GM21515 (cell line): Measurements from ENCODE around the gene PXMP4.

Experiments used
- ATAC-seq: cut with Tn5 transposase; IDR thresholded peaks from one replicate; pipeline ENCODE4 v1.9.1; 2021; ENCODE audit not compliant: unreplicated experiment

Gene PXMP4

DNA sequence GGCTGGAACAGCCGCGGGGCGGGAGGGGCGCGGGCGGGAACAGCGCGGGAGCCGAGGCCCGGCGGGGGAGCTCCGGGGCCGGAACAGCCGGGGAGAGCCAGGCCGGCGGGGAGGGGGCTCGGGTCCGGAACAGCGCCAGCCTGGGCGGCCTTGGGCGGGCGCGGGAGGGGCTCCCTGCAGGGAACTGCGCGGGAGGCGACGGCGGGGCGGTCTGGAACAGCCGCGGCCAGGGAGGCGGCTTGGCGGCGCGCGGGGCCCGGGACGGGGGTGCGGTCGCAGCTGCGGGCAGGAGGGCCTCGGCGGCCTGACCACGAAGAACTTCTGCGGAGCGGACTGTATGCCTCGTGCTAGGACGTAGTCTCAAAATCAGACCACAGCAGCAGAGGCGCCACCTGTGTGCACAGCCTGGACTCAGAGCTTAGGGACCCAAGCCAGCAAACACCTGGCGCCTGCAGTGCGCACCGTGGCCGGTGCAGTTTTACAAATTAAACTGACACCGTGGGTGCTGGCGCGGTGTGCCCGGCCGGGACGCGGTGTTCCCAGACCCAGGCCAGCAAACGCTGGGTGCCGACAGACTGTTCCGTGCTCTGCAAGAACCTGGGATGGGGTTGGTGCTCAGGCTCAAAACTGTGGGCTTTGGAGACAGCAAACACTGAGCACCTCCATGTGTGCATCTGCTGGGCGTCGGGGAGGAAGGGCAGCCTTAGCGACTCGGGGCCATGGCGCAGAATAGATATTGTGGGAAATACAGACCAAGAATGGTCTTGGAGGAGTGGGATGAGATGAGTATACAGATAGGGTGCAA lies 12.3 kb upstream of the PXMP4 start:
- peak; percentile 56 for ATAC-seq

DNA sequence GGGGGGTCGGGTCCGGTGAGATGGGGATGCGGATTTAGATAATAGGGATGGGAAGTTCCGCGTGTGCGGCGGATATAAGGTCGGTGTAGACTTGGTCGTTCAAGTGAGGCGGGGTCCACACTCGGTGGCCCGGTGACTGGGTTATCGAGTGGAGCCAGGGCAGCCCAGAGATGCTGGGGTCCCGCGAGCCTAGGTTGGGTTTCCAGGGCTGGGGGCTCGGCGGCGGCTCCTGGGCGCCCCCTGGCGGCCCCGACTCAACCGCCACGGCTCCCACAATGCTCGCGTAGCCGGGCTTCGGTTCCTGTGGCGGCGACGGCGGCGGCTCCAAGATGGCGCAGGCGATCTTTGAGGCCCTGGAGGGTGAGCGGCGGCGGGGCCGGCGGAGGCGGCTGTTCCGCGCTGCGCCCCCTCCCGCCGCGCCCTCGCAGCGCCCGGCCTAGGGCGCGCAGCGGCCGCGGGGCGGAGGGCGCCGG lies 11.6 kb upstream of the PXMP4 start, which contains the start of gene ZNF341:
ZNF341 (plus strand) TSS at position 304 of the 473 bp plus-strand sequence; CDS start at position 330, 26 bp downstream.
- ATAC-seq: peak; percentile 76

GRCh38 chr20:33730946-33731692 lies 11.0 kb upstream of the PXMP4 start:
- no peak for ATAC-seq

DNA sequence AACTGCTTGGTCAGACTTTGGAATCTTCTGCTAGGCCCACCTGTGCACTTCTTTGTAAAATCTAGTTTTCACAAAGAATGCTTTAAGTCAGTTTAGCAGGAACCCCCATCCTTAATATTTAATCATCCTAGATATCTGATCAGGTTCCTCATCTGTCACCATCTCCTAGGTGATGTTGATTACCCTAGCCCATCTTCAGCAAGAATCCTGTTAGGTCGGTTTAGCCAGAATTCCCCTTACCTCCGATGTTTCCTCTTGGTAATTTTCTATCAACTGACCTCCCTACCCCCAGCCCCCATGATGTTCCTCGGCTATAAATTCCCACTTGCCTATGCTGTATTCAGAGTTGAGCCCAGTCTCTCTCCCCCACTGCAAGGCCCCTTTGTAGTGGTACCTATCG lies 9.0 kb upstream of the PXMP4 start:
- ATAC-seq: no peak

GRCh38 chr20:33728463-33728862 lies 8.4 kb upstream of the PXMP4 start:
- no peak for ATAC-seq

DNA sequence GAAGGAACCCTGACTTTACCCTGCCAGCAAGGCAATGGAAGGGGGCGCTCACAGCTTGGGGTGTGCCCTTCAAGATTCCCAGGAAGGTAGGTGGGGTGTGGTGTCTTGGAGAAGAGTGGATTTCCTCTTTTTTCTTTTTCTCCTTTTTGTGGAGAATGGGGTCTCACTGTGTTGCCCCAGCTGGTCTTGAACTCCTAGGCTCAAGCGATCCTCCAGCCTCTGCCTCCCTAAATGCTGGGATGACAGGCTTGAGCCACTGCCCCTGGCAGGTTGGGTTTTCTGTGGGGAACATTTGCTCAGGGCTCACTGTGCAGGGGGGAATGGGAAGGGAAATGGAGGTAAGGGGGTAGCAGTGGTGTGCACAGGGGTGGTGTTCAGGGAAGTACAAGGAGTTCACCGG lies 7.7 kb upstream of the PXMP4 start:
- no peak for ATAC-seq

DNA sequence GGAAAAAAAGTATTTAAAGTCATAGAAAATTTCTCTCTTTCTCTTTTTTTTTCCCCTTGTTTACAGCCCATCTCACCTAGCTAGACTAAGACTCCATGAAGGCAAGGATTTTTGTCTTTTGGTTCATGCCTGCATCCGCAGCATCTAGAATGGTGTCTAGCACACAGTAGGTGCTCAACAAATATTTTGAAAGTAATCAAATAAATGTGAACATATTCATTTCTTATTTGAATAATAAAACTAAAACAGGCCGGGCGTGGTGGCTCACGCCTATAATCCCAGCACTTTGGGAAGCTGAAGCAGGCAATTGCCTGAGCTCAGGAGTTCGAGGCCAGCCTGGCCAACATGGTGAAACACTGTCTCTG lies 7.0 kb upstream of the PXMP4 start:
- no peak for ATAC-seq

- no peak for ATAC-seq
Measured at GRCh38 chr20:33725607-33726264, 5.6 kb upstream of the PXMP4 start.

DNA sequence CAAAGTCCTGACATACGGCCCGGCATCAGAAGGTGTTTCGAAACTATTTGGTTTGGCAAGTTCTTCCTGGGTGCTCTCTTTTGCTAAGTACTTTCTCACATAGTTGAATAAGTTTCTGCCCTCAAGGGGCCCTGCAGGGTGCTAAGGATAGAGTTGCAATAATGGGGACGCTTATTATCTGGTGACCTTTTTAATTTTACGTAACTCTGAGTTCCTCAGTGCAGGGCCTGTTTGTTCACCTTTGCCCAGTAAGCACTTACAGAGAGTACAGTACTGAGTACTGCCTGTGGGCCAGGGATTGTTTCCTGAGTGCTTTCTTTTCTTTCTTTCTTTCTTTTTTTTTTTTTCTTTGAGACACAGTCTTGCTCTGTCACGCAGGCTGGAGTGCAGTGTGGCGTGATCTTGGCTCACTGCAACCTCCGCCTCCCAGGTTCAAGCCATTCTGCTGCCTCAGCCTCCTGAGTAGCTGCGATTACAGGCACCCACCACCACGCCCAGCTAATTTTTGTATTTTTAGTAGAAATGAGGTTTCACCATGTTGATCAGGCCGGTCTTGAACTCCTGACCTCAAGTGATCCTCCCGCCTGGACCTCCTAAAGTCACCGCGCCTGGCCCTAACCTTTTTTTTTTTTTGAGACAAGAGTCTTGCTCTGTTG lies 4.5 kb upstream of the PXMP4 start:
- no peak for ATAC-seq

DNA sequence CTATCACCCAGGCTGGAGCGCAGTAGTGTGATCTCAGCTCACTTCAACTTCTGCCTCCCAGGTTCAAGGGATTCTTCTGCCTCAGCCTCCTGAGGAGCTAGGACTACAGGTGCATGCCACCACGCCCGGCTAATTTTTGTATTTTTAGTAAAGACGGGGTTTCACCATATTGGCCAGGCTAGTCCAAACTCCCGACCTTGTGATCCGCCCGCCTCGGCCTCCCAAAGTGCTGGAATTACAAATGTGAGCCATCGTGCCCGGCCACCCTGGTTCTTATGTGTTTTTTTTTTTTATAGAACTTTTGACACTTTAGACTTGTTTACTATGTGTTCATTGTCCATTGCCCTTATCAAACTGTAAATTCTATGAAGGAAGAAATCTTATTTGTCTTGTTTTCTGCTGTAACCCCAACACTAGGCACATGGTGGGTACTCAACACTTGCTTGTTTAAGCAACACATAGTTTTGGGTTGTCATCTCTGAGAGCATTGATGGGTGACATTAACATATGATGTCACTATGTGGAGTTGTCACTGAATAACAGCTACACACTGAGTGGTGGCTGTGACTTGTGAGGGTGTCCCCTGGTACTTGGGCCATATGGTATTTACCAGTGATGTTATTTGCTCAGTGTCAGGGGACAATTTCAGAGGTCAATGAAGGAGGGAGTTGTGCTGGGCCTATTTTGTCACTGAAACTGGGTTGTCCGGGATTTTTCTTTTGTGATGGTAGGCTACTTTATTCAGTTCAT lies 1.5 kb upstream of the PXMP4 start:
- ATAC-seq: no peak

GRCh38 chr20:33719277-33719988 lies 677 bp downstream of the PXMP4 start:
- ATAC-seq: no peak

DNA sequence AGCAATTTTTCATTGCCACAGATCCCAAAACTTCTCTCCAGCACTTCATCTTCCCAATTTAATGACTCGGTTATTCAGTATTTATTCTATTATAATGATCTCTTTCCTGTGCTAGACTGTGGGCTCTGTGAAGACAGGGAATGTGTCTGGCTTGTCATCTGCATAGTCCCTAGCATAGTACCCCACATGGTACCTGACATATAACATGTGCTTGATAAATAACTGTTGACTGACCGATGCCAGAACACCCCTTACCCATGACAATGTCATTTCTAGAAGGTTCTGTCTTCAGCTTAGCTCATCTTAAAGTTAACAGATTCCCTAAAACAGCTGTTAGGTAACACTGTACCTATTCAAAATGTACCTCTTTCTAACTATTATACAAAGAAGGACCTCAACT lies 3.6 kb downstream of the PXMP4 start:
- ATAC-seq: no peak

GRCh38 chr20:33713865-33714367 lies 6.2 kb downstream of the PXMP4 start:
- ATAC-seq: no peak

- ATAC-seq: no peak
Measured at GRCh38 chr20:33711446-33711738, 8.7 kb downstream of the PXMP4 start.

- no peak for ATAC-seq
Measured at GRCh38 chr20:33710681-33711445, 9.2 kb downstream of the PXMP4 start.

DNA sequence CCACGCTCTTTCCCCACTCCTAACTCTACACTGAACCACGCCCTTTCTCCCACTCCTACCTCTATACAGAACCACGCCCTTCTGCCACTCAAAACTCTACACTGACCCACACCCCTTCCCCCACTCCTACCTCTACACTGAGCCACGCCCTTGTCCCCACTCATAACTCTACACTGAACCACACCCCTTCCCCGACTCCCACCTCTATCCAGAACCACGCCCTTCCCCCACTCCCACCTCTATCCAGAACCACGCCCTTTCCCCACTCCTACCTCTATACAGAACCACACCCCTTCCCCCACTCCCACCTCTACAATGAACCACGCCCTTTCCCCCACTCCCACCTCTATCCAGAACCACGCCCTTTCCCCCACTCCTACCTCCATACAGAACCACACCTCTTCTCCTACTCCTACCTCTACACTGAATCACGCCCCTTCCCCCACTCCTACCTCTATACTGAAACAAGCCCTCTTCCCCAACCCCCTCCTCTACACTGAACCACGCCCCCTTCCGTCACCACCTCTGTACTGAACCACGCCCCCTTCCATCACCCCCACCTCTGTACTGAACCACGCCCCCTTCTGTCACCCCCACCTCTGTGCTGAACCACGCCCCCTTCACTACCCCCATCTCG lies 10.1 kb downstream of the PXMP4 start:
- ATAC-seq: no peak

DNA sequence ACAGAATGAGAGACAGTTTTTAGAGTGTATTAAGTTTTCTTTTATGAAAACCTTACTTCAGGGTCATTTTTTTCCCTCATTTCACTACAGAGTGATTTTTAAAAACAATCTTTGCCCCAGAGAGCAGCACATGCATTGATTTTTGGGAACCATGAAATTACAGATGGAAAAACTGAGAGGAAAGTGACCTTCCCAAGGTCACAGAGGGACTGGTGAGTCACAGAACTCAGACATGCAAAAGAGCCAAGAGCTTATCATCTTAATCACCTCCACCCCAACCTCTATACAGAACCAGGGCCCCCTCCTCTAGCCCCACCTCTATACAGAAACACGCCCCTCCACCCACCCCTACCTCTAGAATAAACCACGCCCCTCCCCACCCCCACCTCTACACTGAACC lies 10.7 kb downstream of the PXMP4 start:
- ATAC-seq: no peak

- no peak for ATAC-seq
Measured at GRCh38 chr20:33707668-33708067, 12.4 kb downstream of the PXMP4 start.
